GM18868 (cell line): ENCODE measurements around the gene TIMP3.

Experiments used
- ATAC-seq: cut with Tn5 transposase; IDR thresholded peaks from one replicate; pipeline ENCODE4 v1.9.1; 2021; ENCODE audit warnings: mild to moderate bottlenecking, moderate library complexity; ENCODE audit not compliant: unreplicated experiment

The TIMP3 gene

DNA sequence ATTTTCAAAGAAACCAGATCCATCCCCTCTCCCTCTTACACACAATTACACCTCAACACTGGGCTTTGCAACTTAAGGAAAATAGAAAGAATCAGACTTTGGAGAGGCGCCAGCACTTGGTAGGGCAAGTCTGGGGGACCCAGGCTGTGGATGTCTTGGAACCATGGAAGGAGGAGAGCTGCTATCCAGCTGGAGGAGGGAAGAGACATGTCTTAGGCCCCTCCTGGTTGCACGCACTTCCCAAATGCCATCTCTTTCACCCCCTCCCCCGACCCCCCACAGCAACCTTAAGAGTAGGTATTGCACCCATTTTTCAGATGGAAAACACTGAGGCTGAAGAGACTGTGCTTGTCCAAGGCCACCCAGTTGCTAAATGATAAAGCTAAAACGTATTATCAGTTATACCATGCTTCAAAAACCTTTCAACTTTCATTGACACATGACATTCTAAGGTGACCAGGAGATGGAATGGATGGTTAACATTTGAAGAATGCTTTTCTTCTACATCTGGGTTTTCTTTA is 3.9 kb downstream of the TIMP3 start:
- no peak for ATAC-seq

DNA sequence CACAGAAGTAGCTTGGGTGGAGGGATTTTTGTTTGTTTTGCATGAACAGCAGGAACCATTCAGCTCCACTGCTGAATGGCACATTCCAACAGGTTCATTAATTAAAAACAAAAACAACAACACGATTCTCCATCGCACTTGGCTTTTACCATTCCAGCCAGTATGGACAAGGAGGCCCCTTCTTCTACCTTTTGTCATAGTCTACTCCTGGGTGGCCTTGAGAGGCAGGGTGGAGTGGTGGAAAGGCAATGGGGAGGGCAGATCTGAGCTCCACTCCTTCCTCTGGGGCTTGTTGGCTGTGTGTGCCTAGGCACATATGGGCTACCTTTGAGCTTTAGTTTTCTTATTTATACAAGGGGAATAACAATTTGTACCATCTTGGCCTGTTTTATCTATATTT is 4.8 kb downstream of the TIMP3 start:
- no peak for ATAC-seq

DNA sequence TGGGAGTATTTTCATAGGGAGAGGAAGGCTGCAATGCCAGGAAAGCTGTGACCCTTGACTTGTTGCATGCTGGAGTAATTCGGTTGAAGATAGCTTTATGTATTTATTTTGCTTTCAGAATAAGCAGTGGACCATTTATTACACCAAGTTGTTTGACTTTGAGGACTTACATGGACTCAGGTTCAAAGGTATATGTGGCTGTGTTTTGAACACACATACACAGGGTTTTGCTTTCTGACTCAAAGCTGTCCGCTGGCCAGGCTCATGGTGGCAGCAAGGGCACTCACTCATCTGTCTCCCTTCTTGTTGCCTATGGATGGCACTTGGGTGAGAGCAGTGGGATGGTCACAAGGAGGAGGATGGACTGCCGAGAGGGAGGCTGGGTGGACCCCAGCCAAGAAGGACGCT is 6.5 kb downstream of the TIMP3 start:
- no peak for ATAC-seq

DNA sequence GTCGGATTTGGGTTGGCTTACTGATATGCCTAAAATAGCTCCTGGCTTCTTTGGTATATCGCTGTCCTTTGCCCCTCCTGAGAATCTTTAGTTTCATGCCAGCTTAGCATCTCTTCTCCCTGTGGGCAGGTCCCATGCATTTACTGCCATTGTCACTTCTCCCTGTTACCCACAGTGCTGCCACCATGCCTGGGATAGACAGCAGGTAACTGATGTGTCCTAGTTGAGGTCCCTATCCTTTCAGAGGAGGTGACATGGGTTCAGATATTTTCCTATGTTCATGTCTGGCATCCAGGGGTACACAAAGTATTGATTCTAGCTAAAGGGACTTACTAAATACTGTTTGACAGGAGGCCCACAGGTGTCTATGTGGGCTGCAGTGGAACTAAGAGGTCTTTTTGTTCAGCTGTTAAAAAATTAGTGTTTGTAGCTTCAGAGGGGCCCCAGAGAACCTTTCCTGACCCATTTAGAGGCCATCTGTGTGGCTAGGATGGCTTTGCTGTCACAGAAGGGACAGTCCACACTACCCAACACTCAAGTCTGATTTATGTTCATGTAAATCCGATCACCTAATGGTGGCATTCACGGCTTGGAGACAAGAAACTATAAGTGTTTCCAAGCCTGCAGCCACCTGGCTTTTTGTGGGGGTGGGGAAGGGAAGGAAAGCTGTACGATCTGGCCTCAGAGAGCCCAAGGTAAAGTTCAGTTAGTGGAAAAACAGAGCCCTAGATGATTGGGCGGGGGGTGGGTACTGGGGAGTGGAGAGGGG is 8.5 kb downstream of the TIMP3 start:
- no peak for ATAC-seq

DNA sequence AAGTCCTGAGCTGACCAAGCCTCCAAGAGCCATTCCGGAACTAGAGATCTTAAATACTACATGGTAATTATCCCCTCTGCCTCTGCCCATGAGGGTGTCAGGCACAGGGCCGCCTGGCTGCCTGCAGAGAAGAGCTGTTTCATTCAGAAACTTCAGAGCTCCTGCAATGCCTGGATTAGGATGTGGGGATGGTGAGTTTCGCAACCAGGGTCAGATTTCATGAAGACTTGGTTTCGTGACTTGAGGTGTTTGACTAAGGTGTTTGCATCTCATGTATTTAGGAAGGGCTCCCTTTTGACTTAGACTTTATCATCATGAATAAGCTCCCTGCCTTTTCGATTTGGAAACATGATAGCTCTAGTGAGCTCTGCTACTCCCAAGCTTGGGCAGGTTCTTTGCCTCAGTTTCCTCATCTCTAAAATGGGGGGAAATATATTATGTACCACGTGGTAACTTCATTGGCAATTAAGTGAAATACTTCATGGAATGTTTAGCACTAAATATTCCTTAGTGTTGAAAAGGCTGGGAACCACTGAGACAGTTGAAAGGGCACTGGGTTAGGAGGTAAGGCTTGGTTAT is 9.1 kb downstream of the TIMP3 start:
- no peak for ATAC-seq

DNA sequence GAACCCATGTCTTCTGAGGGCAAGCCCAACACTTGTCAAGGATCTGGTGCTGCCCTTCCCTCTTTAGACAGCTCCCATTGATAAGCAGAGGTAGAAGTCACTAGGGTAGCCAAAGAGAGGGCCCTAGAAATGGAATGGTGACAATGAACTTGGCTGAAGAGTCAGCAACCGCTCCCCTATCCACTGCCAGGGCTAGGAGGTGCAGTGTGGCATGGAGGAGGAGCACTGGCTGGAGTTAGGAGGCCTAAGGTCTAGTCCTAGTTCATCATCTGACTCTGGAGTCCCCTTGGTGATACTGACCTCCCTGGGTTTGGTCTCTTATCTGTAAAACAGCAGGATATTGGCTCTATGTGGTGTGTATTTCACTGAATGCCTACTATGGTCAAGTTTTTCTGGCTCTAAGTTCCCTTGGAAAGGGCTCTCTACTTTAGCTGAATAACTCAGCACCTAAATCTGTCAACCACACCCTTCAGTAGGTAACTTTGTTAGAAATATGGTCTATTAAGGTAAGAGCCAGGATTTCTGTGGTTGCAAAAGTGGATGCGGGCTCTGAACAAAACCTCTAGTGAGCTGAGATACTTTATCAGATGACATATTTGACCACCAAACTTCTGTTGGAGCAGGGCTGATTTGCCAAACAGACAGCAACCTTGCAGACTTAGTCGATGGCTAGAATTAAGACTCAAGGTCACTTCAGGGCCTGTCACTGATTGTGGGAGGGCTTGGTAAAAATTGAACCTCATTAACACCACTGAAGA is 10.5 kb downstream of the TIMP3 start:
- no peak for ATAC-seq

DNA sequence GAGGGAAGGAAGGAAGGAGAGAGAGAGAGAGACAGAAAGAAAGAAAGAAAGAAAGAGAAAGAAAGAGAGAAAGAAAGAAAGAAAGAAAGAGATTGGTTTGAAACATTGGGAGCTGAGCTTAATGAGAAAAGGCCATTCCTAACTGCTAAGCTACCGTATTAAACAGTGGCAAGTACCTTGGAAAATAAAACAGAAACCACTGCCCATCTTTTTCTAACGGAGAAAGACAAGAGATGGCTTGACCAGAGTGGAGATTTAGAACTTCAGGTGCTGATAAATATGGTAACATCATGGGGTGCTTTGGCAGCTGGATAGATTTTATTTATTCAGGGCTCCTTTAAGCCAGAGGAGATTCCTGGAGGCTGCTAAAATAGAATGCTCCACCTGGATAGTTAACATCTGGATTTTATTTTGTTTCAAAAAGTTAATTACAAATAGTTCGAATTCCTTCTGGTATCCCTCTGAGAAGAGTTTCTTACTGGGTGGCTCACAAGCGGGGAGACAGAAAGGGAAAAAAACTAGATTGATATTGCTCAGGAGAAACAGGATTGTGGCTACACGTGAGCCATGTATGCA is 12.9 kb downstream of the TIMP3 start:
- no peak for ATAC-seq

DNA sequence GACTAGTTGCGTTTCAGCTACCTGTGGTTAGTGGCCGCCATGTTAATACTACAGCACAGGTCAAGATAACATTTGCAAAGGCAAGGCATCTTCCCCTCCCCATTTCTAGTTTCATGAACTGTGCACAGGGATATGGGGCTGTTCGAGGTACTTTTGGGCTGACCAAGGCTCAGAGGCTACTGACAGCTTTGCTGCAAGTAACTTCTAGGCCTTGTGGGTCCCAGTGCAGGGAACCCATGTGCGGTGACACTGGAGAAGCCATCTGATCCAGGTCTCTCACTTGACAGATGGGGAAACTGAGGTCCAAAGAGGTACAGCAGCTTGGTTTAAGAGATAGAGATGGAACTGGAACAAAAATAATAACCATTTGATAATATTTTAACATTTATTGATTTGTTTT is 13.6 kb downstream of the TIMP3 start:
- ATAC-seq: no peak

DNA sequence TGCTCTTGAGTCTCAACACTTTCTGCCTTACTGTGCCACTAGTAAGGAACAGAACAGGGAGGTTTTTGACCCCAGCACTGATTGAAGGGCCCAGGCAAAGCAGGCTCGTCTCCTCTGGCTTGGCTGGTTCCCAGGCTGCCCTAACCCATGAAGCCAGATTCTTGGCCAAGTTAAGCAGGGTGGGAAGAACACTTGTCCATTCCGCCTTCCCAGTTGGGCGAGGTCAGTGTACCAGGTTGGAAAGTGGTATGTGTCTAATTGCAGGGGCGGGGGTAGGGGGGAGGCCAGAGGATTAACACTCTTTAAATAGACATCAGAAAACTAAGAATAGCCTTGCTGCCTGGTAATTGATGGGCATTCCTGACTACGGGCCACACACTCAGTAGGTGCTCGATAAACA is 14.4 kb downstream of the TIMP3 start:
- no peak for ATAC-seq

DNA sequence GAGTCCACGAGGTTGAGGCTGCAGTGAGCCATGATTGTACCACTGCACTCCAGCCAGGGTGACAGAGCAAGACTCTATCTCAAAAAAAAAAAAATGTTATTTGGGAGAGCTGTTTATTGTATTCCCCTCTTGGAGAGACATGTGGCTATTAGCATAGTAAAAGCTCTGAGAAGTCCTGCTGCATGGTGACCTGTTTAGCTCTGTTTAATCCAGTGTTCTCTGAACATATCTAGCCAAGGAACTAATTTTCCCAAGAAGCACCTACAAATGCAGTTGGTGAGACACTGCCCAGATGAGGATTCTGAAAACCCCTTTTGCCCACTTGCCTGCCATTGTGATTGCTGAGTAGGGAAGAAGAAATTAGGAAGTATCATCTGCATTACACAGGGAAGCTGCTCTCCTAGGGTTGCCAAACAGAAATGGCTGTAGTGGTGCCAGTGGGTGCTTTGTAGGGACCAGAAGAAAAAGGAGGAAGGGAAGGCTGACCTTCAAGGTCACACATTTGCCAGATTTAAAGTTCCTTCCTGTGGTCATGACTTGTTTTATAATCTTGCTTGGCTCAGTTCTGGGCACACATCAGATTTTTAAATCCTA is 15.7 kb downstream of the TIMP3 start:
- no peak for ATAC-seq

DNA sequence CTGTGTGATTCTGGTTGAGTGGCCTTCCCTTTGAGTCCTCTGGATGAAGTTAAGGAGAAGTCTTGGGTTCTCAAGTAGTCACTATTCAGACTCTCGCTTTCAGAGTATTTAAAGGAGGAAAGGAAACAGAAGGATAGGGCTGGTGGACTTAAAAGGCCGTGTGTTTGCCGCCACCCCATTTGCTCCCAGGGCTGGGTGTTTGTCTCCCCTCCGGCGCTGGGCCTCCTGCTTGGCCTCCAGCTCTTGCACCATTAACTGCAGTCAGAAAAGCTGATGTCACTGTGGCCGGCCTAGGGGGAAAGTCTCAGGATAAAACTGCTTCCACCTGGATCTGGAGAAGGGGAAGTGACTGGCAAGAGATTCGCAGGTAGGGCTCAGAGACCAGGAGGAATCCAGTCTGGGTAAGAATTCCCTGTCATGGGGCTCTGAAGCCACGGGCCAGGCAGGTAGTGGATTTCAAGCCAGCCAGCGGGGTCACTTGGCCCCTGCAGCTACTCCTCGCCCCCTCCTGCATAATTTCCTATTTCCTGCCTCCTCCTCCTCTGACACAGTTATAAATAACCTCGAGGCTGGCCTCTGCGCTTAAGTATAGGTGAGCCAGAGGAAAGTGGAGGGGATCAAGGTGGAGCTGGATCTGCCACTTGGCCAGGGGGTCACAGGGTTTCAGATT is 17.1 kb downstream of the TIMP3 start:
- ATAC-seq: no peak

DNA sequence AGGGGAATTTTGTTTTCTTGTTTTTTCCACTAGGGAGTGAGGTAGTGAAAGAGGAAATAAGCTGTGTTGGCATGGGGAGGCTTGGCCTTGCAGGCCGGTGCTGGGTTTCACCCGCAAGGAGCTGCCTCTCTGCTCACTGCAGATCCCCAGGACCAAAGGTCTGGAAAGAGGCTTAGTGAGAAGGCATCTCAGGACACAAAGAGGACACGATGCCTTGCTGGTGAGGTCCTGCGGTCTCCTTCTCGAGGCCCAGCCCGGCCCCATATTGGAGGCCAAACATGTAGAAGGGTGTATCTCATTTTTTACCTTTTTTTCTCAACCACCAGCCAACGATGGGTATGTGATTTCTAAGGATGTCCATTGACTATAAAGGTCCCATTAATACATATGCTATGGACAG is 17.6 kb downstream of the TIMP3 start:
- ATAC-seq: no peak

DNA sequence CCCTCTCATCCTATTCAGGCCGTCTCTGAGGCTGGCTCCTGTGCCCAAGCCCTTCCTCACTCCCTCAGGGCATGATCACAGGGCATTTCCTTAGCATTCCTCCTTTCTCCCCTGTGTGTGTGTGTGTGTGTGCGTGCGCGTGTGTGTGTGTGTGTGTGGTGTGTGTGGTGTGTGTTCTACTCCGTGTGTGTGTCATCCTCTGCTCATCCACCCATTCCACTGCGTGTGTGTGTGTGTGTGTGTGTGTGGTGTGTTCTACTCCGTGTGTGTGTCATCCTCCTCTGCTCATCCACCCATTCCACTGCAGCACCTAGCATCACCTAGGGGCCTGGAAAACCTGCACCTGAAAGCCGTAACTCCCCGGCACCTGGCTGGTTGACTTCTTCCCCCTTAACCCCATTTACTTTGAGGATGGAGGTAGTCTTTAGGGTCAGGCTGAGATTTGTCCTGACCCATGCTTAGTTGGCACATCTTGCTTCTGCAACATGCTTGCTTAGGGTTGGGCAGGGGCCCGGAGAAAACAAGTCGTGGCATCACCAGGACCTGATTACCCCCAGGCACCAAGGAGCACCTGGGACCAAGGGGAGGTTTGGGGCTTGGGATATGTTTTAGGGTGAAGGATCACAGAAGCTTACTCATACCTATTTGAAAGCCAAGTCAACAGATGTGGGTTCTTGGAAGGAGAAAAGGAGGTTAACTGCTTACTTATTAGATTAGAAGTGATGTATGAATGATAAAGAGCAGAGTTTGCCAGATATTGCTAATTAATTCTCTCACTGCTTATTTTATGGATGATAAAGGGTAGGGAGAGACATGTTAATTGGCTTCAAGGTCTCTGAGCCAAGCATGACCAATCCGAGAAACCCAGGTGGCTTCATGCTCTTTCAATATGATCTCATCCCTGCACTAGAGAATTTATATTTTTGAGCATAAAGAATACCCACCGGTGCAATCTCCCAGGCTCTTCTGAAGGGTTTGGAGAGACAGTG is 18.9 kb downstream of the TIMP3 start:
- ATAC-seq: no peak

DNA sequence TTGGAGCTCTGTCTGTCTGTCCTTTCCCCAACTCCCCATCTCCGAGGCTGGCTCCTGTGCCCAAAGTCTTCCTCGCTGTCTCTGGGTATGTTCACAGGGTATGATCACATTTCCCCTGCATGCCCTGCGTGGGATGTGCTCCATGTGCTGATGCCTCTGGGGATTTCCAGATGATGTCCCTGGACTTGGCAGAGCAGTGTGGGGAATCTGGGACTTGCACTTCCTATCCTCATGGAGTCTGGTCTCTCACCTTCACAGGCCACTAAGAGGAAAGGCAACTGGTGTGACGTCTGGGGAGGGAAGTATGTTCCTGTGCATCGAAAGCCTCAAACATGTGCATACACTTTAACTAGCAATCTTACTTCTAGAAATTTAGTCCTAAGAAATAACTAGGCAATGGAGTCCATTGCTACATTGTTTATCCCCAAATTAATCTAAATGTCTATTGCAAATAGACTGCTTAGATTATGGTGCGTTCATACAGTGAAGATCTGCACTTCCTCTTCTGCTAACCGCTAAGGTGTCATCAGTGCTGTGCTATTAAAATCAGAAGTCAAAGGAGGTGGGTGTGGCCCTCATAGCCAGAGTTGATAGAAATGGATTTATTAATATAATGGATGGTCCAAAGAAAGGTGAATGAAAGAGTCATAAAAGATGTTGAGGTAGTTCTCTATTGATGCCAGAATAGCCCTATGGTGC is 20.8 kb downstream of the TIMP3 start:
- no peak for ATAC-seq

DNA sequence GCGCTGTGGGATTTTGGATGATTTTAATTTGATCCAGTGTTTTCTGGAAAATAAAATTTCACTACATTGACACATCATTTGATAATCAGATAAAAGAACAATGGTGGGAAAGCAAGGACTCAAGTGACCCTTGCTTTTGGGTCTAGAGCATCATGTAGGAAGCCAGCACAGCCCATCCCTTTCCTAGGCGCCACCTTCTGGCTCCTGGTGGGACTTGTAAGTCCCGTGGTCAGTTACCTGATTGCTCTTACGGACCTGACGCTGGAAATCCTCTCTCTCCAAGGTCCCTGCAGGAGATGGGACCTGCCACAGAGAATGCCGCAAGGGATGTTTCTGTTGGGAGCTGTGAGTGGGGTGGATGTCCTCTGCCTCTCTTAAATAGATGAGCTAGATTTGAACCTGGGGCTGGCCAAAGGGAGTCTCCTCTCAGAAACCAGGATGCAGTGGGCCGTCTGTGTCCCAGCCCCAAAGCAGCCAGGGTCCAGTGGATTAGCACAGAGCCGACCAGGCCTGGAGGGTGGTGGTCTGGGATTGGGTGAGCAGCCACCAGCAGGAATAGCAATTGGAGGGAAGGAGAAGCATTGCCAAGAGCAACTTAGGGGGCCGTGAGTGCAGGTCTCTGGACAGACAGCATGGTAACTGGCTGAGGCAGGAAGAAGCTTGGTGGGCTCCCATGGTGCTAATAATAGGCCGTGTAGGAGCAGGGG is 21.7 kb downstream of the TIMP3 start:
- ATAC-seq: no peak

DNA sequence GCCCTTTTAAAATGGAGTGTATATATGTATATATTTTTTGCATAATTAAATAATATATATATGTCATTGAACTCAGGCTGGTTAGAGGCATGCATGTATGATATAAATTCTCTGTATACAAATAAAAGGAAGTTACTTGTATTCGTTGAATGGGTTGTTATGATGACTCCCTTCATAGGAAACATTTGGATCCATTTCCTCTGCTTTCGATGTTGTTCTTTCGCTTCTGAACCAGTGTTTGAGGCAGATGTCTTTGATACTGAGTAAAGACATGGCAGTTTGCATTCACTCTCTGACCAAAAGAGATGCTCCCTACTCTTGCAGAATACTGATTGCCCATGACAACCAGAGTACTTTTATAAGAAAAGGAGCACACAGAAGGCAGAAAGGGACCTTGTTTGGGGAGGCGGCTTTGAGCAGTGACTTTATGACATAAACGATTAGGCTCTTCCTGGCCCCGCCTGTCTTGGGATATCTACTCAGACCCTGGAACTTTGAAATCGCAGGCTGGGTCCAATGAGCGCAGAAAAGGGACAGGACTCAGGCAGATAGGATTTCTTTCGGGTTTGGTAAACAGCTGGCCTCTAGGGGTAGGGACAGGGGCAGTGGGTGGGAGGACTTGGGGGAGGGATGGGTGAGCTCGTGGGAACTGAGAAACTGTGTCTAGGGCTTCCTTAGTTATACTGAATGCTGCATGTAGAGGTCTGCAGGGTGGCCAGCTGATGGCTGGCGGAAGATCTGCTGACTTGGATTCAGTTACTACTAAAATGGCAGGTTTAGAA is 23.2 kb downstream of the TIMP3 start:
- no peak for ATAC-seq

DNA sequence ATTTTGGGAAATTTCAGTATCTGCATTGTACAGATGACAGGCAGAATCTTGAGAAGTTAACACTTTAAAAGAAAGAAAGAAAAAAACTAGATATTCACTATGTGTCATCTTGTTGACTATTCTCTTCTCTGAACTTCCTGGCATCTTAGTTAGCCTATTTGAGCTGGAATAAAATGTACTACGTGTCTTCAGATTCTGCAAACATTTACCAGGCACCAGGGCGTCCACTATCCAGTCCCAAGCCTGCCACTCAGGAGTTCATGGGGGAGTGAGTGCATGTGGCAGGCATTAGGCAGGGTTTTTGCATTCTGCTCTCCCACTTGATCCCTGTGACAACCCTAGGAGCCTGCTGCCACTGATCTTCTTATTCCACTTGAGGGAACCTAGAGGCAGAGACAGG is 25.0 kb downstream of the TIMP3 start:
- no peak for ATAC-seq
